ENCODE data around the gene XK. TPM values are rescaled to one million over a fixed set of nuclear protein-coding genes. Genes with fewer than 3 reads are reported as not detected.

The XK gene
- total and polyA plus RNA-seq, 2 donors (not counting 3 experiments of a cell fraction or from before 2014, with no cell fraction given): 0.03 to 0.07 TPM

GRCh38 chrX:37653397-37654085 is 32.0 kb upstream of the XK start:
- Histone ChIP-seq H3K27me3 (ENCODE audit: control insufficient read depth in 2 of 2, insufficient read depth in 2 of 2, low read length in 2 of 2) (no peaks in the 10 kb centered on the region), H3K4me2 (ENCODE audit: insufficient read depth, low read length) (no peak overlapping the region), H3K79me2 (ENCODE audit: control insufficient read depth, insufficient read depth, low read length) (no peaks in the 10 kb centered on the region), H3K9me3 (replicated peaks; ENCODE audit: control insufficient read depth, insufficient read depth, low read length) (no peaks in the 10 kb centered on the region), H3K27ac (ENCODE audit: insufficient read depth, low read depth, low read length) (no peak overlapping the region), H4K20me1 (replicated peaks; ENCODE audit: control insufficient read depth, extremely low read depth, insufficient read depth, low read length) (no peaks in the 10 kb centered on the region), H3K9ac (replicated peaks; ENCODE audit: extremely low read depth, insufficient read depth, low read length) (no peak overlapping the region), H3K36me3 (ENCODE audit: control insufficient read depth in 2 of 2, extremely low read depth in 1 of 2, insufficient read depth in 2 of 2, low read length in 2 of 2) (no peaks in the 10 kb centered on the region), H3K9me1 (replicated peaks; ENCODE audit: control insufficient read depth, extremely low read depth, insufficient read depth, low read length) (no peaks in the 10 kb centered on the region), H3K4me3 (replicated peaks in 1 of 3; ENCODE audit: insufficient read depth in 1 of 3, low read depth in 1 of 3, low read length in 3 of 3) (no peak overlapping the region), H2AFZ (ENCODE audit: low read depth, low read length) (no peak overlapping the region), H3K4me1 (ENCODE audit: control insufficient read depth, extremely low read depth, insufficient read depth, low read length) (no peaks in the 10 kb centered on the region)
- intact Hi-C loops (cut with micrococcal nuclease): no loop called here
- TF ChIP-seq JUN (IDR thresholded peaks at IDR 0.05; ENCODE audit: borderline replicate concordance, insufficient read depth, insufficient read length, low read depth) (no peak), POLR2AphosphoS5 (IDR thresholded peaks at IDR 0.05; ENCODE audit: insufficient read depth, low read depth, low read length) (no peak), FOS (IDR thresholded peaks at IDR 0.05; ENCODE audit: borderline replicate concordance, insufficient read depth, low read length) (no peak), EZH2 (IDR thresholded peaks at IDR 0.05; ENCODE audit: borderline replicate concordance, low read depth, low read length, severe bottlenecking) (no peak), POLR2A (IDR thresholded peaks at IDR 0.05; ENCODE audit: low read depth, low read length) (no peak)
- dilution Hi-C loops (cut with MboI; ENCODE audit: extremely low pct_ligation_motif_present, low sequenced_read_pairs): no loop called here
- CTCF ChIA-PET: no interaction called here
- DNase-seq (ENCODE audit: low read depth, low spot score): no peak
- POLR2A ChIA-PET: no interaction called here
- BruUV-seq (replicated peaks): no TSS peak
- no peak for FAIRE-seq

- intact Hi-C loops (cut with micrococcal nuclease): no loop called here
These were observed 27.1 kb upstream of the XK start for GRCh38 chrX:37658343-37659030.

More at GRCh38 chrX:37658343-37659030, 27.1 kb upstream of the XK start:
- no peak for FAIRE-seq
- no peaks in the 10 kb centered on the region for H3K36me3 ChIP-seq (ENCODE audit: control insufficient read depth in 2 of 2, extremely low read depth in 1 of 2, insufficient read depth in 2 of 2, low read length in 2 of 2)
- no peak overlapping the region for H3K27ac ChIP-seq (ENCODE audit: insufficient read depth, low read depth, low read length)
- H2AFZ ChIP-seq (ENCODE audit: low read depth, low read length): no peak overlapping the region
- H3K9me1 ChIP-seq (replicated peaks; ENCODE audit: control insufficient read depth, extremely low read depth, insufficient read depth, low read length): no peaks in the 10 kb centered on the region
- no peaks in the 10 kb centered on the region for H3K27me3 ChIP-seq (ENCODE audit: control insufficient read depth in 2 of 2, insufficient read depth in 2 of 2, low read length in 2 of 2)
- BruUV-seq (replicated peaks): no TSS peak
- no peaks in the 10 kb centered on the region for H3K9me3 ChIP-seq (replicated peaks; ENCODE audit: control insufficient read depth, insufficient read depth, low read length)
- ChIA-PET POLR2A (no interaction called here), CTCF (no interaction called here)
- no peaks in the 10 kb centered on the region for H3K79me2 ChIP-seq (ENCODE audit: control insufficient read depth, insufficient read depth, low read length)
- no peak for DNase-seq (ENCODE audit: low read depth, low spot score)
- H4K20me1 ChIP-seq (replicated peaks; ENCODE audit: control insufficient read depth, extremely low read depth, insufficient read depth, low read length): no peaks in the 10 kb centered on the region
- TF ChIP-seq EZH2 (IDR thresholded peaks at IDR 0.05; ENCODE audit: borderline replicate concordance, low read depth, low read length, severe bottlenecking) (no peak), GATA2 (IDR thresholded peaks at IDR 0.05; ENCODE audit: insufficient read depth, insufficient read length, low read depth, low read length) (no peak)
- dilution Hi-C loops (cut with MboI; ENCODE audit: extremely low pct_ligation_motif_present, low sequenced_read_pairs): no loop called here
- H3K4me3 ChIP-seq (replicated peaks in 1 of 3; ENCODE audit: insufficient read depth in 1 of 3, low read depth in 1 of 3, low read length in 3 of 3): no peak overlapping the region
- no peaks in the 10 kb centered on the region for H3K4me1 ChIP-seq (ENCODE audit: control insufficient read depth, extremely low read depth, insufficient read depth, low read length)
- H3K4me2 ChIP-seq (ENCODE audit: insufficient read depth, low read length): no peak overlapping the region
- H3K9ac ChIP-seq (replicated peaks; ENCODE audit: extremely low read depth, insufficient read depth, low read length): no peak overlapping the region
